Stimulated activated CD8-positive, alpha-beta memory T cell treated with anti-CD3 and anti-CD28 coated beads, Interleukin-4, amount 100 ng/mL, for 48 hours (primary cell): ENCODE measurements around the gene ZBTB46.
"Not testable (repeated sequence)": the region's sequence is repeated elsewhere in the genome, so short reads cannot be mapped to it uniquely, and the experiment has no call there.

Source experiments
- DNase-seq: peaks from one replicate; pipeline ENCODE4 v3.0.0-alpha.2; 2020

ZBTB46 gene

DNA sequence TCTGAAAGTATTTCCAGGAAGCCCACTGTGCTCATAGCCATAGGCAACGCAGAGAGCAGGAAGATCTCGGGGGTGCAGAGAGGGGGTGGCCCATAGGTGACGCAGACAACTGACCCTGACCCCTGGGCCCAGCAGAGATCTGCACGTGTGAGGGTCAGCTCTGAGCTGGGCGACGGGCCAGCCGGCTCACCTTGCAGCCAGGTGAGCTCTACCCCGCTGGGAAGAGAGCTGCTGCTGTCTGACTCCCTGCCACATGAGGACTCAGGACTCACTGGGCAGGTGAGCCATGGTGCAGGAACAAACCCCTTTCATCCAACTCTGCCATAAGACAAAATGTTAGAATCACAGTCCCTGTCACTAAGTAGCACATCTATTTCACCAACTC, 19.6 kb downstream of the ZBTB46 start:
- DNase-seq, result no peak

GRCh38 chr20:63810730-63811490, 20.2 kb downstream of the ZBTB46 start:
- DNase-seq, result no peak

DNA sequence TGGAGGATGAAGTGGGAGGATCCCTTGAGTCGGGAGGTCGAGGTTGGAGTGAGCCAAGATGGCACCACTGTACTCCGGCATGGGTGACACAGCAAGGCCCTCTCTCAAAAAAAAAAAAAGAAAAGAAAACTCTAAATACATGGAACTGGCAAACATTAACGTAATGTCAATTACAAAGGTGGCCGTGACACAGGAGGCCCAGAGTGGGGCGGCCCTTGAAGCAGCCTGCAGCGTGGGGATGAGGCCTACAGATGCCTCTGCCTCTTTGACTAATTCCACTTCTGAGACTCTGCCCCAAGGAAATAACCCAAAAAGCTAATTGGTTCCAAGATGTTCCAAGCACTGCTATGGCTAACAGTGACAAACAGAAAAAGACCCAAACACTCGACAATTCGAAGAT, 21.2 kb downstream of the ZBTB46 start:
- DNase-seq, result no peak

GRCh38 chr20:63808964-63809674, 21.9 kb downstream of the ZBTB46 start:
- no peak for DNase-seq

DNA sequence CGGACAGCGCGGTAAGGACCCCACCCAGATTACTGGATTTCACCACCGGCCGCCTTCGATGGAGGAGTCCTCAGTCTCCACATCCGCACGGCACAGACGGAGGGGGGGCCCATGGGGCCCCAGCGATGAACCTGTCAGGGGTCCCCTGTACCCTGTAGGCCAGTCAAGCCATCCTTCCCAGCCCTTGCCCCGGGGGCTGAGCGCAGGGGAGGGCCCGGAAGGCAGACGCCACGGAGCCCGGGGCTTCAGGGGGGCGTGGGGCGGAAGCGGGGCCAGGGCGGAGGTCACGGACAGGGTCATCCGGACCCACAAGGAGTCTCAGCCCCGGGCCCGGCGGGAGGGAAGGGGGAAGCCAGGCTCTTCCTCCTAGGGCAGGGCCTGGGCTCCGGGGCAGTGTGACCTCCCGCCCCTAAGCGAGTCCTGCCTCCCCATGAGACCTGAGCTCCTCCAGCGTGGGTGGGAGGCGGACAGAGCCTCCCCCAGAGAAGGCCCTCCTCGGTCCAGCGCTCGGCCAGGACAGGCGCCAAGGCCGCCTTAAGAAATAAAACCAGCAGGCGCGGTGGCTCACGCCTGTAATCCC, 22.8 kb downstream of the ZBTB46 start:
- no peak for DNase-seq

GRCh38 chr20:63807654-63808053, 23.4 kb downstream of the ZBTB46 start:
- no peak for DNase-seq

DNA sequence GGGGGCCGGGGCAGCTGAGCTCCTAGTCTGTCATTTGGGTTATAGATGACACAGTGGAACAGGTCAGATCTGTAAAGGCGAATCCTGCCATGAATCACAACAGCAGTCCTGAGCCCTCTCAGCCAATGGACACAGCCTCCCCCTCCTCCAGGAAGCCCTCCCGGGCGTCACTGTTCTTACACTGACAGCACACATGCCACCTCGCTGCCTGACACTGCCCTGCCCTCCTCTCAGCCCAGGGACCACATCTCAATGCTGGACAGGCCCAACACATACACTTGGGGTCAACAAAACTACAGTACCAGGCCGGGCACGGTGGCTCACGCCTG, 26.8 kb downstream of the ZBTB46 start:
- DNase-seq, result no peak

- no peak for DNase-seq
Observed at GRCh38 chr20:63802469-63803240, 28.4 kb downstream of the ZBTB46 start.

DNA sequence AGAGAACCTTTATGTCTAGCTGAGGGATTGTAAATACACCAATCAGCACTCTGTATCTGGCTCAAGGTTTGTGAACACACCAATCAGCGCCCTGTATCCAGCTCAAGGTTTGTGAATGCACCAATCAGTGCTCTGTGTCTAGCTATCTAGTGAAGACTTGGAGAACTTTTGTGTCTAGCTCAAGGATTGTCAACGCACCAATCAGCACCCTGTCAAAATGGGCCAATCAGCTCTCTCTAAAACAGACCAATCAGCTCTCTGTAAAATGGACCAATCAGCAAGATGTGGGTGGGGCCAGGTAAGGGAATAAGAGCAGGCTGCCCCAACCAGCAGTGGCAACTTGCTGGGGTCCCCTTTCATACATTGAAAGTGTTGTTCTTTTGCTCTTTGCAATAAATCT, 29.9 kb downstream of the ZBTB46 start:
- DNase-seq, result peak; percentile 34

- not testable (repeated sequence) for DNase-seq
Observed at GRCh38 chr20:63800411-63800810, 30.7 kb downstream of the ZBTB46 start.

GRCh38 chr20:63799127-63799526, 31.9 kb downstream of the ZBTB46 start:
- DNase-seq, result not testable (repeated sequence)

DNA sequence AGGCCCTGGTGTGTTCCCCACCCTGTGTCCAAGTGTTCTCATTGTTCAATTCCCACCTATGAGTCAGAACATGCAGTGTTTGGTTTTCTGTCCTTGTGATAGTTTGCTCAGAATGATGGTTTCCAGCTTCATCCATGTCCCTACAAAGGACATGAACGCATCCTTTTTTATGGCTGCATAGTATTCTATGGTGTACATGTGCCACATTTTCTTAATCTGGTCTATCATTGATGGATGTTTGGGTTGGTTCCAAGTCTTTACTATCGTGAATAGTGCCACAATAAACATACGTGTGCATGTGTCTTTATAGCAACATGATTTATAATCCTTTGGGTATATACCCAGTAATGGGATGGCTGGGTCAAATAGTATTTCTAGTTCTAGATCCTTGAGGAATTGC, 33.9 kb downstream of the ZBTB46 start:
- DNase-seq, result not testable (repeated sequence)

- no peak for DNase-seq
Observed at GRCh38 chr20:63795178-63795830, 35.8 kb downstream of the ZBTB46 start.

GRCh38 chr20:63794614-63795013, 36.5 kb downstream of the ZBTB46 start:
- DNase-seq, result no peak

DNA sequence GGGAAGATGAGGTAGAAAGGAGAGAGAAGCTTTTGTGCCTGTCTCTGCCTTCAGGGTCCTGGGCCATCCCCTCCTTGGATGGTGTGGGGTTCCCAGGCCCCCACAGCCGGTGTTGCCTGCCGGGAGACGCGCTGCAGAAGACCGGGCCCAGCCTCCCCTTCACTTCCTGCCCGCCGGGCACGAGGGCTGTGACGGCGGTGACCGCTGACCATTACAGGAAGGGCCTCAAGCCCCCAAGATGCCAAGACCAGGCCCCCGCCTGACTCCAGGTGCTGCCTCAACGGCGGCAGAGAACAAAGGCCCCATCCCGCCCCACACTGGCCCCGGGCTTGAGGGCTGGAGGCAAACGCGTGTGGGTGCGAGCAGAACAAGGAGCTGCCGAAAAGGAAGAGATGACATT, 38.2 kb downstream of the ZBTB46 start:
- no peak for DNase-seq

DNA sequence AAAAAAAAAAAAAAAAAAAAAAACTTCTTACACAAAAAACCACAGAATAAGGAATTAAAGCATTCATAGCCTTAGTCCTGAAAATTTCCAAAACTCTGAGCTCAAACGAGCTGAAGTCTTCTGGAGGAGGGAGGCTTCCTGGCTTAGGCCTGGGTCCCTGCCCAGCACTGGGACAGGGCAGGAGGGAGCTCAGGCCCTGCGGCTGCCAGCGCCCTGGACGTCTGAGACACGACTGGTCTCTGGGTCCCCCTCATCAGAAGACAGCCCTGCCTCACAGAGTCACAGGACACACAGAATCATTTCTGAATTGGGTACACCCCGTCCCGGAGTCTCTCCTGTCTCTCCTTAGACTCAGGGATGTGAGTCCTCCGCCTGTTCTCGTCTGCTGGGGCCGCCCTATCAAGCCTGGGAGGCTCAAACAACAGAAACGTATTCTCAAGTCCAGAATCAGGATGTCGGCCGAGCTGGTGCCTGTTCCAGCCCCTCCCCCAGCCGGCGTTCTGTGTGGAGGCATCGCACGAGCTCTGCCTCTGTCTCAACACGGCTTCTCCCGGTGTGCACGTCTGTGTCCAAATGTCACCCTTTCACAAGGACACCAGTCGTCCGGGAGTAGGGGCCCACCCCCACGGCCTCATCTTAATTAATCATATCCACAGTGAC, 39.4 kb downstream of the ZBTB46 start:
- DNase-seq, result no peak

GRCh38 chr20:63790572-63791168, 40.4 kb downstream of the ZBTB46 start:
- no peak for DNase-seq

DNA sequence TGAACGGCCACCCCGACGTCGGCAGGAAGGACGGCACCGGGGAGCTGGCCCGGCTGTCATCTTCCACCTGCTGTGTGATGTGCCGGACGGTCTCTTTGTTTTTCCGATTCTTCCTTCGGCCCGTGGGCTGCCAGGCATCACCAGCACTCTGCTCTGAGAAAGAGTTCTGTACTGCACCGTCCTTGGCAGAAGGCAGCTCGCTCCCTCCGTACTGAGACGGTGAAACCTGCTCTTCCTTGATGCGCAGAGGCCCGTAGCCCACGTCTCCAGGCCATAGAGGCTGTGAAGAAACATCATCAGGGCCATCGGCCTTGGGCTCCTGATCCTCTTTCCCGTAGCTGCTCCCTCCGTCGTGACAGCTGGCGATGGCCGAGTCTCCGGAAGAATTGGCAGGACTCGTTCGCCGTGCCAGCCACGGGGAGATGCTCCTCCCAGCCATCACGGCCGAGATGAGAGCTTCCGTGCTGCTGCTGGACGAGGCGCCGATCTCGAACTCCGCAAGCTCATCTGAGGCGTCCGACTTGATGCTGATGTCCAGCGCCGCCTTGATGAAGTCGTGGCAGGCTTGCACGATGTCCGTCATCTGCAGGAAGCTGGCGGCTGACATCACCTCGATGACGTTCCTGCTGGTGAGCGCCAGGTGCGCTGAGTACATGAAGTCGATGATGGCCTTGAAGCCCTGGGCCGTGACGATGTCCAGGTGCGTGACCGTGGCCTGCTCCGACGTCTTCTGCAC, 41.1 kb downstream of the ZBTB46 start:
- no peak for DNase-seq

- no peak for DNase-seq
Observed at GRCh38 chr20:63787749-63788148, 43.3 kb downstream of the ZBTB46 start.

DNA sequence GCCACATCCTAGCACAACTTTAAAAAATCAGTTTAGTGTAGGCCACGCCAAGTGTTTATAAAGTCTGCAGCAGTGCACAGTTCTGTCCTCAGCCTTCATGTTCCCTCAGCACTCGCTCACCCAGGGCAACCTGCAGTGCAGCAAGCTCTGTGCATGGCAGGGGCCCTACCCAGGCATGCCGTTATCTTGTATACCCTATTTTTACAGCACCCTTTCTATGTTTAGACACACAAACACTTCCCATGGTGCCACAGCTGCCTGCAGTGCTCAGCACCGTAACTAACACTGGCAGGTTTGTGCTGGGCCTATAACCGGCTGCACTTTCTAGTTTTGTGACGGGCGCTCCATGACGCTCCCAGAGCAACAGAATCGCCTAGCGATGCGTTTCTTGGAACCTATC, 43.8 kb downstream of the ZBTB46 start:
- no peak for DNase-seq

GRCh38 chr20:63785691-63786131, 45.4 kb downstream of the ZBTB46 start:
- DNase-seq, result no peak
